ENCODE measurements around the gene ZMAT5.

ZMAT5 gene

DNA sequence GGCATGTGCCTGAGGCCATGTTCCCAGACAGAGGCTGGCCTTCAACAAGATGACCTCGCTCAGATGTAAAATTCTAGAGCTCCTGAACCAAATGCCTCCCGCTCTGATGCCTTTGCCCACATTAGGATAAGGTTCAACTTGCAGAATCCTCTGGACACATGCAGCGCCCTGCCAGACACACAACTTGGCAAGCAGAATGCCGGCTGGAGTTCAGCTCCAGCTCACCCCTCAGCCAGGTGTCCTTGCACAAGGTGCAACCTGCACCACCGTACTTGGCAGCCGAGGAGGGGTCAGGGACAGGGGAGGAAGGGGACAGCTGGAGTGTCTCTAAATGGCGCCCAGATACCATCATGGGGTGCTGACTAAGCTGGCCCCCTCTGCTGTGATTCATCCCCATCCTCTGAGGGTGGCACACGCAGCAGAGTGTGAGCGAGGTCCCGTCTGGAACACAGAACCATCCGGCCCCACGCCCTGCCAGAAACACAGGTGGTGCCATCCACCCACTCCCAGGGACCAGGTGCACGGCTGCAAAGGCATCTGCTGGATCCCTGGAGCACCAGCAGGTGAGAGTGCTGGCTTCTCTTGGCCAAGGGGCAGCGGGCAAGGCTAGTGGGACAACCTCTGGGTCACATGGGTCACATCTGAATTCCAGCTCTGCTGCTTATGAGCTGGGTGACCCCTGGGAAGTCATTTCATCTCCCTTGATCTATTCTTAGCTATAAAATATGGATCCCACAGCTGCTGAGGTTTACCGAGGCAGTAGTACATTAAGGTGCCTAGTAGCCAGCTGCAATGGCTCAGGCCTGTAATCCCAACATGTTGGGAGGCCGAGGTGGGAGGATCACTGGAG, 12.8 kb downstream of the ZMAT5 start:
- no peaks in the 10 kb centered on the region for H3K9me3 ChIP-seq (ENCODE audit: control insufficient read depth, low read length)
- no peak overlapping the region for H3K27ac ChIP-seq (ENCODE audit: low read depth, low read length, severe bottlenecking)
- no peaks in the 10 kb centered on the region for H3K4me1 ChIP-seq (ENCODE audit: control insufficient read depth, insufficient read depth, low read length, poor library complexity, severe bottlenecking)
- H3K36me3 ChIP-seq (ENCODE audit: control insufficient read depth, insufficient read depth, low read length): no peaks in the 10 kb centered on the region
- no peak overlapping the region for H3K4me3 ChIP-seq (ENCODE audit: extremely low read depth, insufficient read depth, low read length, poor library complexity, severe bottlenecking)
- WGBS, 2 experiments (ENCODE audit: insufficient coverage in 2 of 2): 84 to 91% methylated on average over 14 to 16 of the region's 16 CpGs

GRCh38 chr22:29751669-29752068, 15.1 kb downstream of the ZMAT5 start:
- no peaks in the 10 kb centered on the region for H3K36me3 ChIP-seq (ENCODE audit: control insufficient read depth, insufficient read depth, low read length)
- no peak overlapping the region for H3K27ac ChIP-seq (ENCODE audit: low read depth, low read length, severe bottlenecking)
- no peaks in the 10 kb centered on the region for H3K9me3 ChIP-seq (ENCODE audit: control insufficient read depth, low read length)
- H3K4me3 ChIP-seq (ENCODE audit: extremely low read depth, insufficient read depth, low read length, poor library complexity, severe bottlenecking): no peak overlapping the region
- 95 to 100% methylated on average over 2 of the region's 2 CpGs for WGBS, 2 experiments (ENCODE audit: insufficient coverage in 2 of 2)
- H3K4me1 ChIP-seq (ENCODE audit: control insufficient read depth, insufficient read depth, low read length, poor library complexity, severe bottlenecking): no peaks in the 10 kb centered on the region

GRCh38 chr22:29750559-29751538, 16.0 kb downstream of the ZMAT5 start:
- Histone ChIP-seq H3K9me3 (ENCODE audit: control insufficient read depth, low read length) (no peaks in the 10 kb centered on the region), H3K36me3 (ENCODE audit: control insufficient read depth, insufficient read depth, low read length) (peaks cover 7% of the 10 kb centered on the region), H3K4me3 (ENCODE audit: extremely low read depth, insufficient read depth, low read length, poor library complexity, severe bottlenecking) (no peak overlapping the region), H3K27ac (ENCODE audit: low read depth, low read length, severe bottlenecking) (no peak overlapping the region), H3K4me1 (ENCODE audit: control insufficient read depth, insufficient read depth, low read length, poor library complexity, severe bottlenecking) (no peaks in the 10 kb centered on the region)
- 76 to 96% methylated on average over 4 to 6 of the region's 11 CpGs for WGBS, 2 experiments (ENCODE audit: insufficient coverage in 2 of 2)

- Histone ChIP-seq H3K4me1 (ENCODE audit: control insufficient read depth, insufficient read depth, low read length, poor library complexity, severe bottlenecking) (no peaks in the 10 kb centered on the region), H3K9me3 (ENCODE audit: control insufficient read depth, low read length) (no peaks in the 10 kb centered on the region), H3K27ac (ENCODE audit: low read depth, low read length, severe bottlenecking) (no peak overlapping the region), H3K36me3 (ENCODE audit: control insufficient read depth, insufficient read depth, low read length) (peaks cover 13% of the 10 kb centered on the region), H3K4me3 (ENCODE audit: extremely low read depth, insufficient read depth, low read length, poor library complexity, severe bottlenecking) (no peak overlapping the region)
- WGBS, 2 experiments (ENCODE audit: insufficient coverage in 2 of 2): 84 to 94% methylated on average over 2 to 3 of the region's 3 CpGs
These were observed 16.8 kb downstream of the ZMAT5 start for GRCh38 chr22:29750029-29750428.

GRCh38 chr22:29748248-29748893, 18.4 kb downstream of the ZMAT5 start:
- Histone ChIP-seq H3K36me3 (ENCODE audit: control insufficient read depth, insufficient read depth, low read length) (peaks cover 13% of the 10 kb centered on the region), H3K4me3 (ENCODE audit: extremely low read depth, insufficient read depth, low read length, poor library complexity, severe bottlenecking) (no peak overlapping the region), H3K27ac (ENCODE audit: low read depth, low read length, severe bottlenecking) (no peak overlapping the region), H3K4me1 (ENCODE audit: control insufficient read depth, insufficient read depth, low read length, poor library complexity, severe bottlenecking) (no peaks in the 10 kb centered on the region), H3K9me3 (ENCODE audit: control insufficient read depth, low read length) (no peaks in the 10 kb centered on the region)
- WGBS, 2 experiments (ENCODE audit: insufficient coverage in 2 of 2): 91 to 96% methylated on average over 6 to 7 of the region's 9 CpGs

GRCh38 chr22:29747832-29748231, 19.0 kb downstream of the ZMAT5 start:
- WGBS, 2 experiments (ENCODE audit: insufficient coverage in 2 of 2): 94 to 100% methylated on average over 2 to 7 of the region's 7 CpGs
- Histone ChIP-seq H3K4me3 (ENCODE audit: extremely low read depth, insufficient read depth, low read length, poor library complexity, severe bottlenecking) (no peak overlapping the region), H3K4me1 (ENCODE audit: control insufficient read depth, insufficient read depth, low read length, poor library complexity, severe bottlenecking) (no peaks in the 10 kb centered on the region), H3K9me3 (ENCODE audit: control insufficient read depth, low read length) (no peaks in the 10 kb centered on the region), H3K36me3 (ENCODE audit: control insufficient read depth, insufficient read depth, low read length) (peaks cover 13% of the 10 kb centered on the region), H3K27ac (ENCODE audit: low read depth, low read length, severe bottlenecking) (no peak overlapping the region)

DNA sequence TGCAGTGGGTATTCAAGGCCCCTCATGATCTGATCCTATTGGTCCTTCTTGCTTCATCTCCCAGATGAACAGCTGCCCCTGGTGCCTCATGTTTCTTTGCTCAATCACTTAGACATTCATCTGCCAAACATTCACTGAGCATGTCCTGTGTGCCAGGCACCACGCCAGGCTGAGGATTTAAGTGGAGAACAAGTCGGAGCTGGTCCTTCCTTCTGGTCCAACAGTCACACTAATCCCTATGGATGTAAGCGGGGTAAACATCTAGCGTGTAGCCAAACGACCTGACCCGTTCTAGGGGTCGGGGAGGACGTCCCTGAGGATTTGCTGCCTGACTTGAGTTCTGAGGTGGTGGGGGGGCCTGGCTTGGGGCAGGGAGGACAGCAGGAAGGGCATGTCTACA, 21.9 kb downstream of the ZMAT5 start:
- Histone ChIP-seq H3K4me3 (ENCODE audit: extremely low read depth, insufficient read depth, low read length, poor library complexity, severe bottlenecking) (no peak overlapping the region), H3K27ac (ENCODE audit: low read depth, low read length, severe bottlenecking) (no peak overlapping the region), H3K4me1 (ENCODE audit: control insufficient read depth, insufficient read depth, low read length, poor library complexity, severe bottlenecking) (no peaks in the 10 kb centered on the region), H3K9me3 (ENCODE audit: control insufficient read depth, low read length) (no peaks in the 10 kb centered on the region), H3K36me3 (ENCODE audit: control insufficient read depth, insufficient read depth, low read length) (peaks cover 13% of the 10 kb centered on the region)
- WGBS, 2 experiments (ENCODE audit: insufficient coverage in 2 of 2): 91 to 92% methylated on average over 8 of the region's 8 CpGs

- H3K4me3 ChIP-seq (ENCODE audit: extremely low read depth, insufficient read depth, low read length, poor library complexity, severe bottlenecking): no peak overlapping the region
- 85 to 89% methylated on average over 11 to 12 of the region's 13 CpGs for WGBS, 2 experiments (ENCODE audit: insufficient coverage in 2 of 2)
- H3K36me3 ChIP-seq (ENCODE audit: control insufficient read depth, insufficient read depth, low read length): peaks cover 17% of the 10 kb centered on the region
- H3K9me3 ChIP-seq (ENCODE audit: control insufficient read depth, low read length): no peaks in the 10 kb centered on the region
- no peak overlapping the region for H3K27ac ChIP-seq (ENCODE audit: low read depth, low read length, severe bottlenecking)
- H3K4me1 ChIP-seq (ENCODE audit: control insufficient read depth, insufficient read depth, low read length, poor library complexity, severe bottlenecking): no peaks in the 10 kb centered on the region
These were observed 24.5 kb downstream of the ZMAT5 start for GRCh38 chr22:29742326-29742725.

- Histone ChIP-seq H3K9me3 (ENCODE audit: control insufficient read depth, low read length) (no peaks in the 10 kb centered on the region), H3K27ac (ENCODE audit: low read depth, low read length, severe bottlenecking) (no peak overlapping the region), H3K4me1 (ENCODE audit: control insufficient read depth, insufficient read depth, low read length, poor library complexity, severe bottlenecking) (no peaks in the 10 kb centered on the region), H3K4me3 (ENCODE audit: extremely low read depth, insufficient read depth, low read length, poor library complexity, severe bottlenecking) (no peak overlapping the region), H3K36me3 (ENCODE audit: control insufficient read depth, insufficient read depth, low read length) (peaks cover 17% of the 10 kb centered on the region)
- WGBS, 2 experiments (ENCODE audit: insufficient coverage in 2 of 2): 92% methylated on average over 1 of the region's 2 CpGs; no CpG with 5 or more reads in 1 of the 2 experiments
These were observed 24.9 kb downstream of the ZMAT5 start for GRCh38 chr22:29741926-29742325.

DNA sequence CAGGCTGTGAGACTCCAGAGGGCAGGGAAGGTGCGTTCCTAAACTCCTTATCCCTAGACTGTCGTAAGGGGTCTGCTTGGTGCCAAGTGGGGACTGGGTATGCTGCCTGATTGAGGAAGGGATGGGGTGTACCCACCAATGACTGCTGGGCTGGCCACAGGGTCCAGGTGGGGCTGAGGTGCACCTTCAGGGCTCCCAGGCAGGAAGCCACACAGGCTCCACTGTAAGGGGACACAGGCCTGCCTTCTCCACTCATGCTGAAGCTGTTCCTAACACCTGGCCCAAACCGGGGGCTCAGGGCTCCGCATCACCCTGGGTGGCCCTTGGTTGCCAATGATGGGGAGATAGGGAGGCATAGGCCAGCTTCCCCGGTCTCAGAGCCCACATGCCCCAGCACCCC, 26.6 kb downstream of the ZMAT5 start:
- H3K4me1 ChIP-seq (ENCODE audit: control insufficient read depth, insufficient read depth, low read length, poor library complexity, severe bottlenecking): no peaks in the 10 kb centered on the region
- 97 to 100% methylated on average over 2 to 4 of the region's 5 CpGs for WGBS, 2 experiments (ENCODE audit: insufficient coverage in 2 of 2)
- peaks cover 4% of the 10 kb centered on the region for H3K36me3 ChIP-seq (ENCODE audit: control insufficient read depth, insufficient read depth, low read length)
- no peak overlapping the region for H3K27ac ChIP-seq (ENCODE audit: low read depth, low read length, severe bottlenecking)
- H3K9me3 ChIP-seq (ENCODE audit: control insufficient read depth, low read length): no peaks in the 10 kb centered on the region
- H3K4me3 ChIP-seq (ENCODE audit: extremely low read depth, insufficient read depth, low read length, poor library complexity, severe bottlenecking): no peak overlapping the region
